NCI-H524 treated with DMSO at 0.1 percent for 48 hours (cell line): ENCODE results near the gene PUDP.
"Not testable (repeated sequence)": the region's sequence is repeated elsewhere in the genome, so short reads cannot be mapped to it uniquely, and the experiment has no call there.

ENCODE experiments used
- DNase-seq: peaks from one replicate; lab custom pipeline; 2025; lab: John Stamatoyannopoulos, UW

Gene PUDP

GRCh38 chrX:7147978-7148854, at the start of gene PUDP:
Gene PUDP, minus strand, starts transcription at chrX:7148153. Its CDS starts 40 bp downstream, at chrX:7148113.
- DNase-seq, result peak; percentile 13

GRCh38 chrX:7194606-7195005, 46.7 kb upstream of the PUDP start:
- no peak for DNase-seq

- DNase-seq, result no peak
These were observed 44.9 kb upstream of the PUDP start for GRCh38 chrX:7192871-7193270.

GRCh38 chrX:7191681-7192110, 43.7 kb upstream of the PUDP start:
- DNase-seq, result no peak

- DNase-seq, result no peak
These were observed 42.2 kb upstream of the PUDP start for GRCh38 chrX:7190157-7190556.

GRCh38 chrX:7188672-7189071, 40.7 kb upstream of the PUDP start:
- DNase-seq, result no peak

- no peak for DNase-seq
These were observed 36.9 kb upstream of the PUDP start for GRCh38 chrX:7184816-7185215.

- no peak for DNase-seq
These were observed 31.5 kb upstream of the PUDP start for GRCh38 chrX:7179446-7179845.

- DNase-seq, result not testable (repeated sequence)
These were observed 30.9 kb upstream of the PUDP start for GRCh38 chrX:7178859-7179258.

GRCh38 chrX:7170898-7171297, 22.9 kb upstream of the PUDP start:
- no peak for DNase-seq

GRCh38 chrX:7169627-7170026, 21.7 kb upstream of the PUDP start:
- DNase-seq, result no peak

GRCh38 chrX:7168371-7168770, 20.4 kb upstream of the PUDP start:
- DNase-seq, result no peak

GRCh38 chrX:7164174-7164573, 16.2 kb upstream of the PUDP start:
- no peak for DNase-seq

GRCh38 chrX:7163146-7163677, 15.3 kb upstream of the PUDP start:
- no peak for DNase-seq

GRCh38 chrX:7159149-7159861, 11.4 kb upstream of the PUDP start:
- DNase-seq, result no peak

- DNase-seq, result no peak
These were observed 10.6 kb upstream of the PUDP start for GRCh38 chrX:7158468-7158990.

- no peak for DNase-seq
These were observed 8.9 kb upstream of the PUDP start for GRCh38 chrX:7156879-7157278.

- DNase-seq, result no peak
These were observed 7.2 kb upstream of the PUDP start for GRCh38 chrX:7155163-7155562.

GRCh38 chrX:7154041-7154597, 6.2 kb upstream of the PUDP start:
- no peak for DNase-seq

GRCh38 chrX:7153231-7153630, 5.3 kb upstream of the PUDP start:
- DNase-seq, result no peak

GRCh38 chrX:7149411-7149810, 1.5 kb upstream of the PUDP start:
- no peak for DNase-seq

GRCh38 chrX:7147413-7147977, 458 bp downstream of the PUDP start, which contains the start of gene STS:
Gene STS, plus strand, starts transcription at chrX:7147712. Its CDS starts 105,488 bp downstream, at chrX:7253200.
- DNase-seq, result no peak
